ENCODE results near the gene DDOST. TPM values are rescaled to one million over a fixed set of nuclear protein-coding genes. Genes with fewer than 3 reads are reported as not detected.
A peak's percentile ranks its signal among the peaks of the same experiment; 100 is the strongest.

DDOST gene
- total and polyA plus RNA-seq, 4 donors = 124 to 205 (median 155) TPM

DNA sequence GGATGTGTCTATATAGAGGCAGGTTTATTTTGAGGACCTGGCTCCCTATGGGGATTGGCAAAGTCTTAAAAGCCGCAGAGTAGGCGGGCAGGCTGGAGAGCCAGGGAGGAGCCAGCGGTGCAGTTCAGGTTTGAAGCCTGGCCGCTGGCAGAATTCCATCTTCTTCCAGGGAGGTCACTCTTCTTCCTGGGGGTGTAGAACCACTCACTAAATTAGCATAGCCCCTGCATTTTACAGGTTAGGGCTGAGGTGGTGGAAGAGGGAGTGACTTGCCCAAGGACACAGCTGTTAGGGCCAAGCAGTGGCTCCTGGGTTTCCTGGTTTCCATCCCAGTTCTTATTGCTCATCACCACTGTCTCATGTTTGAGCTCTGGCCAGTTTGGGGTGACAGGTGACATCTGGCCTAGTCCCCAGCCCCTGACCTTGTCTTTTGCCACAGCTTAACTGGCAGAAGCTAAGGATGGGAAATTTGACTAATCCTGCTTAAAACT, 26.5 kb downstream of the DDOST start:
- H3K4me1 ChIP-seq (ENCODE audit: control insufficient read depth, insufficient read depth, low read length) = peaks cover 17% of the 10 kb centered on the region
- H3K4me3 ChIP-seq (ENCODE audit: low read depth, low read length) = peak overlapping the region; percentile 71
- H3K36me3 ChIP-seq (ENCODE audit: control insufficient read depth, insufficient read depth, low read length) = peaks cover 29% of the 10 kb centered on the region
- no peaks in the 10 kb centered on the region for H3K27me3 ChIP-seq (ENCODE audit: control insufficient read depth, insufficient read depth, low read length)
- DNase-seq (ENCODE audit: low read depth in 4 of 6, low spot score in 6 of 6) = peak in 2 of 6 donors; percentile 53 to 62
- H3K27ac ChIP-seq (ENCODE audit: low read depth, low read length) = no peak overlapping the region
- 10% methylated on average over 2 of the region's 4 CpGs for WGBS (ENCODE audit: insufficient coverage)
- H3K9me3 ChIP-seq (ENCODE audit: control insufficient read depth, insufficient read depth, low read length) = no peaks in the 10 kb centered on the region

DNA sequence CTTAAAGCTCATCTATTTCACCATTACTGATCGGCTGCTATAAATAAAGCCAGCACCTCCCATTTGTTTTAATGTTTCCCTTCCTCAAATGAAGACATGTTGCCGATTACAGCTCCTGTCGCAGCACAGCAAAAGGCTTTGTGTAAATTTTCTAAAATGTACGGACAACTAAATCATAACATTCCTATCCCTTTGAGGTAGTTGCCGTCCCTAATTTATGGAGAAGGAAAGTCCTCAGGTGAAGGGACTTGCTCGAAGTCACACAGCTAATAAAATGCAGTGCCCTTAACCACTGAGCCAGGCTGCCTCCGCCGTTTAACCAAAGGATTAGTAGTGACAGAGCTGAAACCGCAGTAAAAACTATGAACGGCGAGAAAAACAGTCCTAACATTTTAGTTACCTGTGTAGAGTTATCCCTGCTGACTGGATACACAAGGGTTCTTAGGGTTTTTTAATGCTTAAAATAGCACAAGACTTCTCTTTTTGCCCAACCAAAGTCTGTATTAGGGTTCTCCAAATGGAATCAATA, 27.0 kb downstream of the DDOST start:
- H3K27ac ChIP-seq (ENCODE audit: low read depth, low read length) = peak overlapping the region; percentile 67
- H3K27me3 ChIP-seq (ENCODE audit: control insufficient read depth, insufficient read depth, low read length) = no peaks in the 10 kb centered on the region
- H3K4me1 ChIP-seq (ENCODE audit: control insufficient read depth, insufficient read depth, low read length) = peaks cover 17% of the 10 kb centered on the region
- H3K9me3 ChIP-seq (ENCODE audit: control insufficient read depth, insufficient read depth, low read length) = no peaks in the 10 kb centered on the region
- WGBS (ENCODE audit: insufficient coverage) = 8% methylated on average over 6 of the region's 11 CpGs
- peak overlapping the region; percentile 71 for H3K4me3 ChIP-seq (ENCODE audit: low read depth, low read length)
- peaks cover 25% of the 10 kb centered on the region for H3K36me3 ChIP-seq (ENCODE audit: control insufficient read depth, insufficient read depth, low read length)
- no peak for DNase-seq (ENCODE audit: low read depth in 4 of 6, low spot score in 6 of 6)

DNA sequence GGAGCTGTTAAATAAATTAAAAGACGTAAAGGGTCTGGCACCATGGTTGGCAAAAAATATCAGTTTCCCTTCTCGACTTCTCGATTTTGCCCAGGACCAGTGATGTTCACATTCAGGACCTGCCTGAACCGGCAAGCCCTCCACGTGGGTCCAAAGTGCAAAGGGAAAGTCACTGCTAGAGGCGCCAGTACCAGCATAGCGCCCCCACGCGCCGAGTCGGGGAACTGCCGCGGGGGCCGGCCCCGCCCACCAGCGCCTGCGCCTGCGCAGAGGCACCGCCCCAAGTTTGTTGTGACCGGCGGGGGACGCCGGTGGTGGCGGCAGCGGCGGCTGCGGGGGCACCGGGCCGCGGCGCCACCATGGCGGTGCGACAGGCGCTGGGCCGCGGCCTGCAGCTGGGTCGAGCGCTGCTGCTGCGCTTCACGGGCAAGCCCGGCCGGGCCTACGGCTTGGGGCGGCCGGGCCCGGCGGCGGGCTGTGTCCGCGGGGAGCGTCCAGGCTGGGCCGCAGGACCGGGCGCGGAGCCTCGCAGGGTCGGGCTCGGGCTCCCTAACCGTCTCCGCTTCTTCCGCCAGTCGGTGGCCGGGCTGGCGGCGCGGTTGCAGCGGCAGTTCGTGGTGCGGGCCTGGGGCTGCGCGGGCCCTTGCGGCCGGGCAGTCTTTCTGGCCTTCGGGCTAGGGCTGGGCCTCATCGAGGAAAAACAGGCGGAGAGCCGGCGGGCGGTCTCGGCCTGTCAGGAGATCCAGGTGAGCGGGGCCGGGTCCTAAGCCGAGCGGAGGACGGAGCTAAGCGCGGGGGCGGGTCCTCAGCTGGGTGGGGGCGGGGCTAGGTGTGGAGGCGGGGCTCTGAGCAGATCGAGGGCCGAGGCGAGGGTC, 27.7 kb downstream of the DDOST start, which contains the start of gene PINK1:
Gene PINK1 (plus strand): TSS at position 269 of the 875 bp plus-strand sequence. CDS start 91 bp downstream, at position 360.
- Histone ChIP-seq H3K27ac (ENCODE audit: low read depth, low read length) (peak within 1 kb of the TSS; percentile 67), H3K27me3 (ENCODE audit: control insufficient read depth, insufficient read depth, low read length) (no peaks in the 10 kb centered on the region), H3K9me3 (ENCODE audit: control insufficient read depth, insufficient read depth, low read length) (no peaks in the 10 kb centered on the region), H3K4me3 (ENCODE audit: low read depth, low read length) (peak within 1 kb of the TSS; percentile 71), H3K4me1 (ENCODE audit: control insufficient read depth, insufficient read depth, low read length) (peaks cover 17% of the 10 kb centered on the region), H3K36me3 (ENCODE audit: control insufficient read depth, insufficient read depth, low read length) (peaks cover 18% of the 10 kb centered on the region)
- peak in 5 of 6 donors; percentile 47 to 94 (median 69) for DNase-seq (ENCODE audit: low read depth in 4 of 6, low spot score in 6 of 6)
- WGBS (ENCODE audit: insufficient coverage) = under 1% methylated on average over 86 of the region's 93 CpGs

DNA sequence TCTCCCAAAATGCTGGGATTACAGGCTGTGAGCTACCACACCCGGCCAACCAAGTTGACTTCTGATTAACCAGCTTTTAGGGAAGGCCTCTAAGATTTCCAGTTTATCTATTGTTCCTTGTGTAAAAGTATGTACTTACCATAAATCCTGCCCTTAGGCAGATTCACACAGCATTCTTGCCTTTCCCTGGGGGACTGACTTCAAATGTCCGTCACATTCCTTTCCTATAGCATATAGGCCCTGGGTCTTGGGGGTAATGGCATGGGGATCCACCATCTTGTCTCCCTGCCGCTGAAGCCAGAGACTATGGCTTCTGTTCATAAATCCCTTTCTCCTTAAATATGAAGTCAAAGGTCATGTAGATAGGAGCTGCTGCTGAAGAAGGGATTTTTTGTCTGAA, 28.8 kb downstream of the DDOST start:
- H3K4me1 ChIP-seq (ENCODE audit: control insufficient read depth, insufficient read depth, low read length) = peaks cover 17% of the 10 kb centered on the region
- no peak overlapping the region for H3K27ac ChIP-seq (ENCODE audit: low read depth, low read length)
- DNase-seq (ENCODE audit: low read depth in 4 of 6, low spot score in 6 of 6) = no peak
- H3K4me3 ChIP-seq (ENCODE audit: low read depth, low read length) = no peak overlapping the region
- peaks cover 9% of the 10 kb centered on the region for H3K36me3 ChIP-seq (ENCODE audit: control insufficient read depth, insufficient read depth, low read length)
- WGBS (ENCODE audit: insufficient coverage) = no CpG with 5 or more reads among the region's 3 CpGs
- no peaks in the 10 kb centered on the region for H3K27me3 ChIP-seq (ENCODE audit: control insufficient read depth, insufficient read depth, low read length)
- no peaks in the 10 kb centered on the region for H3K9me3 ChIP-seq (ENCODE audit: control insufficient read depth, insufficient read depth, low read length)

DNA sequence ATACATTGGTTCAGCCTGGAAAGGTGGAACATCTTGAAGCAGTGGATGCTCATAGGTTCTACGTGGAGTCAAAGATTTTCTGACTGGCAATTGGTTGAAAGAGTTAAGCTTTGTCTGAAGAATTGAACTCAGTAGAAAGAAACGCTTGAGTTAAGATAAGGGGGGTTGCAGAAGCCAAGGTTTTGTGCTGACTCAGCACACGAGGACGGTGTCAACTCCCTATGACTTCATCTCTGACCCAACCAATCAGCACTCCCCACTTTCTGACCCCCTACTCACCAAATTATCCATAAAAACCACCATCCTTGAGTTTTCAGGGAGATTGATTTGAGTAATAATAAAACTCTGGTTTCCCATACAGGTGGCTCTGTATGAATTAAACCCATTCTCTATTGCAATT, 30.4 kb downstream of the DDOST start:
- no peak for DNase-seq (ENCODE audit: low read depth in 4 of 6, low spot score in 6 of 6)
- H3K9me3 ChIP-seq (ENCODE audit: control insufficient read depth, insufficient read depth, low read length) = no peaks in the 10 kb centered on the region
- H3K36me3 ChIP-seq (ENCODE audit: control insufficient read depth, insufficient read depth, low read length) = no peaks in the 10 kb centered on the region
- H3K4me3 ChIP-seq (ENCODE audit: low read depth, low read length) = no peak overlapping the region
- 60% methylated on average over 1 of the region's 4 CpGs for WGBS (ENCODE audit: insufficient coverage)
- no peak overlapping the region for H3K27ac ChIP-seq (ENCODE audit: low read depth, low read length)
- H3K27me3 ChIP-seq (ENCODE audit: control insufficient read depth, insufficient read depth, low read length) = no peaks in the 10 kb centered on the region
- peaks cover 14% of the 10 kb centered on the region for H3K4me1 ChIP-seq (ENCODE audit: control insufficient read depth, insufficient read depth, low read length)

DNA sequence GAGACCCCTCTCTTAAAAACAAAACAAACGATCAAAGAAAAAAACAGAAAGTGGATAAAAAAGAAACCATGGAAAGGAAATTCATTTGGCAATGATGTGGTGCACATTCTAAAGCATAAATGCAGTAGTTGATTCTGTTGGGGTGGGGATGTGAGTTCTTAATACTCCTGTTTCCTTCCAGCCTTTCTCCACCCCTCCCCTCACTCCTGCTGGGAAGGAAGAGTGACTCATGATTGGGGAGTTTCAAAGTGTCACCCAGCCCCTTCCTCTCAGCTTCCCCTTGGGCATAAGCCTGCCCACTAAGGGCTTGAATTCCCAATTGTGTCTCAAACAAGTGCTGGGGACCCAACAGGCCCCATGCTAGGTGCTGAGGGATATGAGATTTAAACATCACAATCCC, 34.6 kb downstream of the DDOST start:
- WGBS (ENCODE audit: insufficient coverage) = no CpG with 5 or more reads among the region's 1 CpG
- no peak overlapping the region for H3K27ac ChIP-seq (ENCODE audit: low read depth, low read length)
- no peaks in the 10 kb centered on the region for H3K36me3 ChIP-seq (ENCODE audit: control insufficient read depth, insufficient read depth, low read length)
- no peaks in the 10 kb centered on the region for H3K4me1 ChIP-seq (ENCODE audit: control insufficient read depth, insufficient read depth, low read length)
- no peak for DNase-seq (ENCODE audit: low read depth in 4 of 6, low spot score in 6 of 6)
- no peak overlapping the region for H3K4me3 ChIP-seq (ENCODE audit: low read depth, low read length)
- no peaks in the 10 kb centered on the region for H3K27me3 ChIP-seq (ENCODE audit: control insufficient read depth, insufficient read depth, low read length)
- no peaks in the 10 kb centered on the region for H3K9me3 ChIP-seq (ENCODE audit: control insufficient read depth, insufficient read depth, low read length)

DNA sequence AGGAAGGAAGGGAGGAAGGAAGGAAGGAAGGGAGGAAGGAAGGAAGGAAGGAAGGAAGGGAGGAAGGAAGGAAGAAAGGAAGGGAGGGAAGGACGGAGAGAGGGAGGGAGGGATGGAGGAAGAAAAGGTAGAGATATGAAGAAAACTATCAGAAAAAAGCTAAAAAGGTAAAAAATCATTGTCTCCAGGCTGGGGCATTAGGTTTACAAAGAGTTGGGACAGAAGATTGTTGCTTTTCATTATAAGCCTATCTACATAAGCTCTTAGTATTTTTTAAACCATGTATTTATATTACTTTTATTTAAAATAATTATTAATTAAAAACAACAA, 35.1 kb downstream of the DDOST start:
- Histone ChIP-seq H3K9me3 (ENCODE audit: control insufficient read depth, insufficient read depth, low read length) (no peaks in the 10 kb centered on the region), H3K36me3 (ENCODE audit: control insufficient read depth, insufficient read depth, low read length) (no peaks in the 10 kb centered on the region), H3K4me1 (ENCODE audit: control insufficient read depth, insufficient read depth, low read length) (no peaks in the 10 kb centered on the region), H3K27me3 (ENCODE audit: control insufficient read depth, insufficient read depth, low read length) (no peaks in the 10 kb centered on the region), H3K27ac (ENCODE audit: low read depth, low read length) (no peak overlapping the region), H3K4me3 (ENCODE audit: low read depth, low read length) (no peak overlapping the region)
- DNase-seq (ENCODE audit: low read depth in 4 of 6, low spot score in 6 of 6) = no peak
- WGBS (ENCODE audit: insufficient coverage) = 80% methylated on average over 1 of the region's 1 CpG

DNA sequence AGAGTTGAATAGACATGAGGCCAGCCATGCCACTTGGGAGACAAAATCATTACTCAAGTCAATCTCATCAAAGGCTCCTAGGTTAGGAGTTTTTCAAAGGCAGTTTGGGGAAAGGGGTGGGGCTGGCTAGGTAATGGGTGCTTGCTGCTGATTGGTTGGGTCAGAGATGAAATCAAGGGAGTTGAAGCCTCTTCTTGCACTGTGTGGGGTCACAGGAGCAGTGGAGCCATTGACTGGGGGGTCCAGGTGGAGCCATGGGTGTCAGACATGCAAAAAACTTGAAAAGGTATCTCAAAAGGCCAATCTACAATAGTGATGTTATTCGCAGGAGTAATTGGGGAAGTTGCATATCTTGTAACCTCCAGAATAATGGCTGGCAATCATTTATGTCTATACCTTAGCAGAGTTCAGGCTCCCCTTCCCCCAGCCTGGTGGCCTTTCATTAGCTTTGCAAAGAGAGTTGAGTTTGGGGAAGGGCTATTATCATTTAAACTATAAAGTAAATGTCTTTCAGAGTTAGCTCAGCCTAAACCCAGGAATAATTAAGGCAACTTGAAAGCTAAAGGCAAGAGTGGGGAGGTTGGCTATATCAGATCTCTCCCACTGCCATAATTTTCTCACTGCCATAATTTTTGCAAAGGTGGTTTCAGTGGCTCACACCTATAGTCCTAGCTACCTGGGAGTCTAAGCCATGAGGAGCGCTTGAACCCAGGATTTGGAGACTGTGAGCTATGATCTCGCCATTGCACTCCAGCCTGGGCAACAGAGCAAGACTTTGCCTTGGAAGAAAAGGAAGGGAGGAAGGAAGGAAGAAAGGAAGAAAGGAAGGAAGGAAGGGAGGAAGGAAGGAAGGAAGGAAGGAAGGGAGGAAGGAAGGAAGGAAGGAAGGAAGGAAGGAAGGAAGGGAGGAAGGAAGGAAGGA, 35.7 kb downstream of the DDOST start:
- no peak for DNase-seq (ENCODE audit: low read depth in 4 of 6, low spot score in 6 of 6)
- Histone ChIP-seq H3K4me1 (ENCODE audit: control insufficient read depth, insufficient read depth, low read length) (no peaks in the 10 kb centered on the region), H3K27me3 (ENCODE audit: control insufficient read depth, insufficient read depth, low read length) (no peaks in the 10 kb centered on the region), H3K36me3 (ENCODE audit: control insufficient read depth, insufficient read depth, low read length) (no peaks in the 10 kb centered on the region), H3K4me3 (ENCODE audit: low read depth, low read length) (no peak overlapping the region), H3K27ac (ENCODE audit: low read depth, low read length) (no peak overlapping the region), H3K9me3 (ENCODE audit: control insufficient read depth, insufficient read depth, low read length) (no peaks in the 10 kb centered on the region)
- 100% methylated on average over 1 of the region's 3 CpGs for WGBS (ENCODE audit: insufficient coverage)

DNA sequence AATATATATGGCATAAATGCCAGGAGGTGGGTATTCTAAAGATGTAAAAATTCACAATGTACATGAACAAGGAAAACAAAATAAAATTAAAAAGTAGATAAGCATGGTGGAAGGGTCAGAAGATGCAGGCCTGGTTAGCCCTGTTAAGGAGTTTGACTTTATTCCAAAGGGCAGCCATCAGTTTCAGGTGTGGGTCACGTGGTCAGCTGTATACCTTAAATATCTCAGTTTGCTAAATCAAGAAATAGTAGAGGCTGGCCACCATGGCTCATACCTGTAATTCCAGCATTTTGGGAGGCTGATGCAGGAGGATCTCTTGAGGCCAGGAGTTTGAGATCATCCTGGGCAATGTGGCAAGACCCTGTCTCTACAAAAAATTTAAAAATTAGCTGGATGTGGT, 36.5 kb downstream of the DDOST start:
- H3K4me3 ChIP-seq (ENCODE audit: low read depth, low read length) = no peak overlapping the region
- H3K4me1 ChIP-seq (ENCODE audit: control insufficient read depth, insufficient read depth, low read length) = no peaks in the 10 kb centered on the region
- no CpG with 5 or more reads among the region's 1 CpG for WGBS (ENCODE audit: insufficient coverage)
- H3K27me3 ChIP-seq (ENCODE audit: control insufficient read depth, insufficient read depth, low read length) = no peaks in the 10 kb centered on the region
- H3K9me3 ChIP-seq (ENCODE audit: control insufficient read depth, insufficient read depth, low read length) = no peaks in the 10 kb centered on the region
- DNase-seq (ENCODE audit: low read depth in 4 of 6, low spot score in 6 of 6) = no peak
- H3K27ac ChIP-seq (ENCODE audit: low read depth, low read length) = no peak overlapping the region
- no peaks in the 10 kb centered on the region for H3K36me3 ChIP-seq (ENCODE audit: control insufficient read depth, insufficient read depth, low read length)

All from spinal cord (tissue), 10 donors.